Esophagus muscularis mucosa (tissue), 4 donors: ENCODE measurements around the gene TNP1.

Experiments used
- EP300 ChIP-seq: sonication (generic); formaldehyde crosslinking; IDR thresholded peaks from one replicate; pipeline ENCODE4 v1.6.1; 2017; ENCODE audit warnings: antibody characterized with exemption
- POLR2A ChIP-seq: fragments of 450-650 bp; IDR thresholded peaks from one replicate; pipeline ENCODE4 v1.6.1; 2017; ENCODE audit warnings: antibody characterized with exemption, moderate library complexity, mild to moderate bottlenecking, low read depth
- POLR2AphosphoS5 ChIP-seq, 2 donors: sonication (generic); formaldehyde crosslinking; IDR thresholded peaks; one replicate each; pipeline ENCODE4 v1.6.1; 2017; ENCODE audit warnings: antibody characterized with exemption in 2 of 2
- TF ChIP-seq, protein P1 (sequence below), 3 experiments: fragments of 200-600 bp in 2 of 3; fragments of 450-650 bp in 1 of 3; sonication (generic) in 2 of 3; IDR thresholded peaks; one replicate each; pipeline ENCODE4 v1.5.1; 2017 to 2019; ENCODE audit warnings: antibody characterized with exemption in 3 of 3, mild to moderate bottlenecking in 2 of 3, moderate library complexity in 1 of 3

DNA sequence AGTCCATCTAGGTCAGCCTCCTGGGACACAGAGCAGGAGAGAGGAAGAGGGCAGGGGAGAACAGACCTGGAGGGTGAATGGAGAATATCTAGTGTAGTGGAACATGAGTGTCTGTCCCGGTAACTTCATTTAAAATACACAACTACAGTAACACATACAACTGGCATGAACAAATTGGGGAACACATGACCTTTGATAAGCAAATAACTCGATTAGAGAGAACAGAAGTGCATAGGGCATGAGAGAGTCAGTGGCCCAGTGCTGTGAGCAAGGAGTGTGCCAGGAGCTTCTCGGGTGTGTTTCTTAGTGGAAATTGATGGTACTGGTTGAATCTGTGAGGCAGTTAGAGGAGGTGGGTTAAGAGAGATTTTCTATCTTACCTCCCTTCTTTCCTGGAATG, 40.8 kb downstream of the TNP1 start:
- TF ChIP-seq, protein P1, sequence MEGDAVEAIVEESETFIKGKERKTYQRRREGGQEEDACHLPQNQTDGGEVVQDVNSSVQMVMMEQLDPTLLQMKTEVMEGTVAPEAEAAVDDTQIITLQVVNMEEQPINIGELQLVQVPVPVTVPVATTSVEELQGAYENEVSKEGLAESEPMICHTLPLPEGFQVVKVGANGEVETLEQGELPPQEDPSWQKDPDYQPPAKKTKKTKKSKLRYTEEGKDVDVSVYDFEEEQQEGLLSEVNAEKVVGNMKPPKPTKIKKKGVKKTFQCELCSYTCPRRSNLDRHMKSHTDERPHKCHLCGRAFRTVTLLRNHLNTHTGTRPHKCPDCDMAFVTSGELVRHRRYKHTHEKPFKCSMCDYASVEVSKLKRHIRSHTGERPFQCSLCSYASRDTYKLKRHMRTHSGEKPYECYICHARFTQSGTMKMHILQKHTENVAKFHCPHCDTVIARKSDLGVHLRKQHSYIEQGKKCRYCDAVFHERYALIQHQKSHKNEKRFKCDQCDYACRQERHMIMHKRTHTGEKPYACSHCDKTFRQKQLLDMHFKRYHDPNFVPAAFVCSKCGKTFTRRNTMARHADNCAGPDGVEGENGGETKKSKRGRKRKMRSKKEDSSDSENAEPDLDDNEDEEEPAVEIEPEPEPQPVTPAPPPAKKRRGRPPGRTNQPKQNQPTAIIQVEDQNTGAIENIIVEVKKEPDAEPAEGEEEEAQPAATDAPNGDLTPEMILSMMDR (IDR thresholded peaks at IDR 0.05), result no peak
- TF ChIP-seq POLR2A (no peak), EP300 (no peak), POLR2AphosphoS5 (IDR thresholded peaks at IDR 0.05) (no peak)
